Endothelial cell (in vitro differentiated cells): ENCODE results near the gene TREX2. TPM values are rescaled to one million over a fixed set of nuclear protein-coding genes. Genes with fewer than 3 reads are reported as not detected.

Source experiments
- DNase-seq: peaks from one replicate; pipeline ENCODE4 v3.0.0; 2021; ENCODE audit warnings: low spot score
- H3K27ac Mint-ChIP-seq: one replicate; pipeline ENCODE4 v1.8.0; 2021; ENCODE audit warnings: mixed read lengths, inconsistent platforms; ENCODE audit not compliant: unreplicated experiment
- H3K27me3 Mint-ChIP-seq: one replicate; pipeline ENCODE4 v1.8.0; 2021; ENCODE audit warnings: mild to moderate bottlenecking, moderate library complexity, mixed read lengths, inconsistent platforms; ENCODE audit not compliant: unreplicated experiment
- H3K36me3 Mint-ChIP-seq: one replicate; pipeline ENCODE4 v1.8.0; 2021; ENCODE audit warnings: mild to moderate bottlenecking, low read depth, mixed read lengths, inconsistent platforms; ENCODE audit not compliant: unreplicated experiment
- H3K4me1 Mint-ChIP-seq: one replicate; pipeline ENCODE4 v1.8.0; 2021; ENCODE audit warnings: mild to moderate bottlenecking, mixed read lengths, inconsistent platforms; ENCODE audit not compliant: unreplicated experiment
- H3K4me3 Mint-ChIP-seq: one replicate; pipeline ENCODE4 v1.8.0; 2021; ENCODE audit warnings: mild to moderate bottlenecking, mixed read lengths, inconsistent platforms; ENCODE audit not compliant: unreplicated experiment
- H3K9me3 Mint-ChIP-seq: one replicate; pipeline ENCODE4 v1.8.0; 2021; ENCODE audit warnings: mixed read lengths, inconsistent platforms; ENCODE audit not compliant: unreplicated experiment
- CTCF ChIP-seq: fragments of 200-600 bp; sonication (generic); IDR thresholded peaks from one replicate; pipeline ENCODE4 v1.5.0; 2021; ENCODE audit warnings: antibody characterized with exemption; ENCODE audit not compliant: unreplicated experiment
- total RNA-seq: library from RNA; stranded (reverse); fragmentation: NEBNext Ultra II Directional; extraction: Animal tissue kit (Norgen Biotek cat#: 25700); gene quantifications from one replicate; pipeline ENCODE4 v1.2.1, GENCODE V29; 2021; ENCODE audit not compliant: unreplicated experiment

Gene TREX2
- total RNA-seq, 1 donor from 2014 or later: 1.5 TPM

DNA sequence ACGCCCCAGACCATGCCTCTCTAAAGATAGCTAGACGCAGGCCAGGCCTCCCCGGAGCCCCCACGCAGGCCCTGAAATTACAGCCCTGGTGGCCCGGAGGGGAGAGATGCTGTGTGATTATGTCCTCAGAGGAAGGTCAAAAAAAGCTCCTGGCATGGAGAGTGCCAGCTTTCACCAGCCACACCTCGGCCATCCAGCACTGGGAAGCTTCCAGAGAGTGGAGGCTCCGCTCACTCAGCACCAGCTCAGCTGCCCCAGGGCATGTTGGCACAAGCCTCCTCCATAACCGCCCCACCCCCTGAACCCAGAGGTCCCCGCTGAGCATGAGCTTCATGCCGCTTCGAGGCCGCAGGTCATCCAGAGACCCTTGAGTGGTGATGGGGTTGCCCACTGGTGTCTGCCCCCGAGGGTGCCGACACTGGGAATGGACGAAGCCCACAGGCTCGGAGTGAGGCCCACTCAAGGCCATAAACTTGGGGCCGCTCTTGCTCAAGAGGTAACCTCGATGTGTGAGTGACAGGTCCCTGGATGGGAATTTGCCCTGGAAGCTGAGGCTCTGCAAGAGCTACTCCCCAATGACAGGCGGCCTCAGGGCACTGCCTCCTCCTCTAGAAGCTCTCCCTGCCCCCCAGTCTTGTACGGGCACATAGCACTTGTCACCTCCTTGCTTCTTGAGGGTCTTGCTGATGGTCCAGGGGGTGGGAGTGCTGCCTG, 44.5 kb upstream of the TREX2 start:
- TF ChIP-seq CTCF: no peak
- Mint-ChIP-seq H3K4me1 (peaks cover 32% of the 10 kb centered on the region), H3K36me3 (no peaks in the 10 kb centered on the region), H3K27ac (no peak overlapping the region), H3K27me3 (peaks cover 4% of the 10 kb centered on the region), H3K4me3 (no peak overlapping the region), H3K9me3 (no peaks in the 10 kb centered on the region)
- DNase-seq: no peak

DNA sequence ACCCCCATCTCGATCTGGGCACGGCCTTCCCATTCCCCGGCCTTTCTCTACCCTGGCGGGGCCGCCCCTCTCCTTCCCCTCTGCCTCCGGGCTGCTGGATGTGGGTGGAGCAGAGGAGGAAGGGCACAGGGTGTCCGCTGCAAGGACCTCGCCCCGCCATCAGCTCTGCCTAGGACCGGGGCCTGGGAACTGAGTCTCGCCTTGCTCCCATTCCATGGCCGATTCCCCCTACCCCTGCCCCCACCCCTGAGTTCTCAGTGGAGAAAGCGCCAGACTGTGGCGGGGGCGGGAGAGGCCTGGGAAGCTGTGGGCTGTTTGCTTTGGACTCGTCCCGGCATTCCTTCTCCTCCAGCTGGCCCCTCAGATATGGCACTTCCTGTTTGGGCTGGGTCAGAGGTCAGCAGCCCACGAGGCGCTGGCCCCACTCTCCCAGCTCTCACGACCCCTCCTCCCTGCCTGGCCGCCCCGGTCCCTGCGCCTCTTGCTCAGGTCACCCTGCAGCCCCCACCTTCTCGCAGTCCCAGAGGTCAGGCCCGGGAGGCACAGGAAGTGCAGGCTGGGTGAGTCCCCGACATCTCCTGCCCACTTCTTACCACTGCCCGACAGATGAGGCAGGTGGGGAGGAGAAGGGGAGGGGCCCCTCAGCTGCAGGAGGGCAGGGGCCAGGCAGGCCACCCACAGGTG, 42.5 kb upstream of the TREX2 start:
- peak overlapping the region; percentile 80 for H3K27ac Mint-ChIP-seq
- no peak overlapping the region for H3K4me3 Mint-ChIP-seq
- H3K36me3 Mint-ChIP-seq: no peaks in the 10 kb centered on the region
- peaks cover 26% of the 10 kb centered on the region for H3K4me1 Mint-ChIP-seq
- no peaks in the 10 kb centered on the region for H3K9me3 Mint-ChIP-seq
- peaks cover 4% of the 10 kb centered on the region for H3K27me3 Mint-ChIP-seq
- peak; percentile 52 for DNase-seq
- no peak for TF ChIP-seq CTCF

GRCh38 chrX:153487590-153488071, 41.8 kb upstream of the TREX2 start:
- DNase-seq: no peak
- H3K36me3 Mint-ChIP-seq: no peaks in the 10 kb centered on the region
- H3K9me3 Mint-ChIP-seq: no peaks in the 10 kb centered on the region
- peaks cover 19% of the 10 kb centered on the region for H3K4me1 Mint-ChIP-seq
- no peak overlapping the region for H3K4me3 Mint-ChIP-seq
- no peak for TF ChIP-seq CTCF
- H3K27me3 Mint-ChIP-seq: peaks cover 4% of the 10 kb centered on the region
- peak overlapping the region; percentile 80 for H3K27ac Mint-ChIP-seq

- DNase-seq: no peak
- Mint-ChIP-seq H3K27me3 (peaks cover 1% of the 10 kb centered on the region), H3K4me3 (no peak overlapping the region), H3K36me3 (no peaks in the 10 kb centered on the region), H3K9me3 (no peaks in the 10 kb centered on the region), H3K27ac (no peak overlapping the region), H3K4me1 (peaks cover 13% of the 10 kb centered on the region)
- no peak for TF ChIP-seq CTCF
Measured at GRCh38 chrX:153486171-153486570, 40.3 kb upstream of the TREX2 start.
